Heart right ventricle (tissue), 16 donors: ENCODE data around the gene MAN1A1. TPM values are rescaled to one million over a fixed set of nuclear protein-coding genes. Genes with fewer than 3 reads are reported as not detected.
A peak's percentile ranks its signal among the peaks of the same experiment; 100 is the strongest.

Experiments used
- ATAC-seq, 8 donors: fragments of 200-7000 bp; cut with Tn5 transposase; one replicate each; pipeline ENCODE4 v1.9.1; 2020; ENCODE audit warnings: mild to moderate bottlenecking in 8 of 8, moderate library complexity in 8 of 8, moderate number of reproducible peaks in 1 of 8
- DNase-seq, 2 donors: peaks; one replicate each; pipeline ENCODE4 v3.0.0-alpha.2; 2020
- H3K27ac ChIP-seq, 10 donors: fragments of 200-600 bp; sonication (generic) in 2 of 10; one replicate each; pipeline versions ENCODE4 v1.5.0 to v1.8.0; 2020 to 2022; ENCODE audit warnings: mild to moderate bottlenecking in 3 of 10
- H3K27me3 ChIP-seq, 7 donors: fragments of 200-600 bp; one replicate each; pipeline ENCODE4 v1.8.0; 2021 to 2022; ENCODE audit warnings: mild to moderate bottlenecking in 2 of 7
- H3K36me3 ChIP-seq, 9 donors: fragments of 200-600 bp; sonication (generic) in 1 of 9; one replicate each; pipeline versions ENCODE4 v1.5.0 to v1.8.0; 2020 to 2022; ENCODE audit warnings: mild to moderate bottlenecking in 2 of 9
- H3K4me1 ChIP-seq, 9 donors: fragments of 200-600 bp; sonication (generic) in 1 of 9; one replicate each; pipeline versions ENCODE4 v1.5.0 to v1.8.0; 2020 to 2022; ENCODE audit warnings: mild to moderate bottlenecking in 4 of 9
- H3K4me3 ChIP-seq, 10 donors: fragments of 200-600 bp; sonication (generic) in 2 of 10; one replicate each; pipeline versions ENCODE4 v1.5.0 to v1.8.0; 2020 to 2022; ENCODE audit warnings: mild to moderate bottlenecking in 7 of 10, moderate library complexity in 2 of 10
- H3K9me3 ChIP-seq, 11 donors: fragments of 200-600 bp in 10 of 11; sonication (generic) in 2 of 11; one replicate each; pipeline versions ENCODE4 v1.5.0 to v1.8.0; 2013 to 2022; ENCODE audit warnings: mild to moderate bottlenecking in 2 of 11, control low read depth in 1 of 11, moderate library complexity in 1 of 11
- CTCF ChIP-seq, 9 donors: fragments of 200-600 bp; sonication (generic) in 2 of 9; IDR thresholded peaks; one replicate each; pipeline versions ENCODE4 v1.5.0 to v1.8.0; 2021 to 2022; ENCODE audit warnings: antibody characterized with exemption in 9 of 9, mild to moderate bottlenecking in 5 of 9, moderate library complexity in 1 of 9
- WGBS, 2 donors: extraction: QIAGEN DNeasy Blood & Tissue Kit; methylation state at CpG; one replicate each; pipeline ENCODE4 v1.1.7; 2013; ENCODE audit warnings: inconsistent platforms in 1 of 2; 5-methylcytosine and 5-hydroxymethylcytosine counted together
- intact Hi-C, 10 donors: fragments of 100-400 bp; cut with DNase I; formaldehyde crosslinking; loops; one replicate each; pipeline versions ENCODE4 v1.11.1 to v1.14.2; 2022
- long read RNA-seq, 3 donors: library from polyadenylated mRNA; unstranded; transcript quantifications; one replicate each; pipeline ENCODE4 v2.0.0, GENCODE V29; 2020 to 2021
- polyA plus RNA-seq, 2 donors: library from polyadenylated mRNA; stranded (reverse); fragments of 200-250 nt; gene quantifications; one replicate each; pipeline ENCODE4 v1.2.3, GENCODE V29; 2013
- total RNA-seq, 10 donors: library from RNA; stranded (reverse); fragmentation: NEBNext Ultra II Directional in 3 of 10; extraction: Animal tissue kit (Norgen Biotek cat#: 25700) in 3 of 10; gene quantifications; one replicate each; pipeline versions ENCODE4 v1.2.1 to v1.2.4, GENCODE V29; 2021 to 2023
- donor health status: Arrhythmogenic right ventricular cardiomyopathy.
- donor health status: ischemic (EF 13 %, LVEDD 7.1; RV severe dilation, severe dysfunction).
- donor health status: healthy with polysubstance abuse.
- donor health status: DM: no; HTN: yes; CAD: no.
- donor health status: DM: no; HTN: no; CAD: no.
- donor health status: ischemic (EF 25% LVEDD 6.9; RV normal size, moderate dysfunction).
- donor health status: ischemic (EF 25% LVEDD 5.7; RV mildly dilated, moderate dysfunction).
- donor health status: healthy.
- donor health status: DM: yes; HTN: yes; CAD: no.
- donor health status: Ischemic cardiomyopathy.
- donor health status: ischemic (EF 35%, LVEDD 5.7; RV mildly dilated, moderate dysfunction).
- donor health status: nonischemic (EF 11% LVEDD 7.7; RV severe dilation, severe dysfunction).
- donor health status: DM: yes; HTN: yes; CAD: no.
- donor health status: PGD.
- donor health status: ischemic (EF 29% LVEDD 5.4; RV normal size, mild dysfunction).
- donor health status: nonischemic (EF 23%, LVEDD 6.1; RV moderate dilation, normal function).

The MAN1A1 gene
- 10 to 100 TPM in 6 of 10 donors, 1 to 10 TPM in 4; 6.2 to 22.0 (median 11.7) TPM for total RNA-seq
- 1 to 10 TPM; 6.6 to 8.9 TPM for polyA plus RNA-seq
- long read RNA-seq, donor 1, full-length matches to known transcripts = 5 of 10 reads
- long read RNA-seq, donor 1, partial matches to known transcripts = 3 of 10 reads
- long read RNA-seq, donor 1, other reads (novel, unspliced or antisense) = 2 of 10 reads
- long read RNA-seq, donor 2, full-length matches to known transcripts = 16 of 27 reads
- long read RNA-seq, donor 2, partial matches to known transcripts = 7 of 27 reads
- long read RNA-seq, donor 2, other reads (novel, unspliced or antisense) = 4 of 27 reads
- long read RNA-seq, donor 3, partial matches to known transcripts = 2 of 3 reads
- long read RNA-seq, donor 3, other reads (novel, unspliced or antisense) = 1 of 3 reads

GRCh38 chr6:119349361-119350201 lies at the start of gene MAN1A1:
MAN1A1 (minus strand) TSS chr6:119349761; CDS start chr6:119349065, 696 bp downstream.
- ATAC-seq = peak; percentile 96 to 98 (median 96)
- peak in 3 of 9 donors; percentile 5 to 27 (median 22) for TF ChIP-seq CTCF (IDR thresholded peaks at IDR 0.05)

GRCh38 chr6:119395192-119395591 lies 45.6 kb upstream of the MAN1A1 start:
- Histone ChIP-seq H3K27ac (no peak overlapping the region), H3K27me3 (no peaks in the 10 kb centered on the region), H3K4me3 (no peak overlapping the region), H3K9me3 (peaks cover 0 to 42% (median 5%) of the 10 kb centered on the region in 11 donors), H3K4me1 (no peaks in the 10 kb centered on the region), H3K36me3 (no peaks in the 10 kb centered on the region)
- 83 to 87% methylated on average over 2 of the region's 2 CpGs for WGBS, 2 donors
- intact Hi-C loops = no loop called here
- TF ChIP-seq CTCF (IDR thresholded peaks at IDR 0.05) = no peak
- no peak for ATAC-seq
- DNase-seq = no peak

More at GRCh38 chr6:119349361-119350201, at the start of gene MAN1A1:
- DNase-seq = peak; percentile 89 to 93
- Histone ChIP-seq H3K4me1 (peaks cover 0 to 72% (median 31%) of the 10 kb centered on the region in 9 donors), H3K27ac (peak within 1 kb of the TSS; percentile 88 to 99 (median 97)), H3K36me3 (peaks cover 0 to 9% (median 0%) of the 10 kb centered on the region in 9 donors), H3K27me3 (no peaks in the 10 kb centered on the region), H3K9me3 (no peaks in the 10 kb centered on the region), H3K4me3 (peak within 1 kb of the TSS; percentile 81 to 99 (median 94))
- 0 to 1% methylated on average over 85 to 103 of the region's 103 CpGs for WGBS, 2 donors
- intact Hi-C loops = loop anchor here in 7 of 10 donors (5.0 to 10.0 kb wide), 5 partner anchors 107 to 205 kb away; no protein-coding TSS in a partner anchor

- no peaks in the 10 kb centered on the region for H3K4me1 ChIP-seq
- intact Hi-C loops = no loop called here
- TF ChIP-seq CTCF (IDR thresholded peaks at IDR 0.05) = no peak
- no peaks in the 10 kb centered on the region for H3K27me3 ChIP-seq
- no peak overlapping the region for H3K27ac ChIP-seq
- DNase-seq = no peak
- H3K4me3 ChIP-seq = no peak overlapping the region
- no peak for ATAC-seq
- H3K9me3 ChIP-seq = peaks cover 0 to 26% (median 9%) of the 10 kb centered on the region in 11 donors
- H3K36me3 ChIP-seq = no peaks in the 10 kb centered on the region
Measured at GRCh38 chr6:119390247-119390793, 40.8 kb upstream of the MAN1A1 start.

- intact Hi-C loops = no loop called here
- no peak for ATAC-seq
- TF ChIP-seq CTCF (IDR thresholded peaks at IDR 0.05) = no peak
Measured at GRCh38 chr6:119385994-119386393, 36.4 kb upstream of the MAN1A1 start.

More at GRCh38 chr6:119385994-119386393, 36.4 kb upstream of the MAN1A1 start:
- no peak overlapping the region for H3K4me3 ChIP-seq
- no peaks in the 10 kb centered on the region for H3K36me3 ChIP-seq
- H3K9me3 ChIP-seq = peaks cover 0 to 38% (median 9%) of the 10 kb centered on the region in 11 donors
- no peak overlapping the region for H3K27ac ChIP-seq
- no peaks in the 10 kb centered on the region for H3K4me1 ChIP-seq
- WGBS, 2 donors = 93 to 97% methylated on average over 1 of the region's 1 CpG
- no peak for DNase-seq
- H3K27me3 ChIP-seq = no peaks in the 10 kb centered on the region
